ENCODE results near the gene BTBD17. TPM values are rescaled to one million over a fixed set of nuclear protein-coding genes. Genes with fewer than 3 reads are reported as not detected.

The BTBD17 gene
- total RNA-seq, 1 donor from 2014 or later = not detected

GRCh38 chr17:74373838-74374606 is 12.4 kb upstream of the BTBD17 start:
- no peak overlapping the region for H3K4me3 ChIP-seq (ENCODE audit: low read depth, low read length)
- FAIRE-seq (no peak), DNase-seq (ENCODE audit: low read depth) (no peak)
- no peak for TF ChIP-seq CTCF (IDR thresholded peaks at IDR 0.05; ENCODE audit: insufficient read depth, low read length, severe bottlenecking)
- H3K36me3 ChIP-seq (ENCODE audit: control insufficient read depth, insufficient read depth, low read length) = no peaks in the 10 kb centered on the region
- H3K27me3 ChIP-seq (ENCODE audit: control insufficient read depth, insufficient read depth, low read length) = peaks cover 3% of the 10 kb centered on the region

GRCh38 chr17:74372426-74372825 is 10.8 kb upstream of the BTBD17 start:
- TF ChIP-seq CTCF (IDR thresholded peaks at IDR 0.05; ENCODE audit: insufficient read depth, low read length, severe bottlenecking) = no peak
- H3K27me3 ChIP-seq (ENCODE audit: control insufficient read depth, insufficient read depth, low read length) = peaks cover 6% of the 10 kb centered on the region
- no peaks in the 10 kb centered on the region for H3K36me3 ChIP-seq (ENCODE audit: control insufficient read depth, insufficient read depth, low read length)
- no peak for DNase-seq (ENCODE audit: low read depth)
- no peak overlapping the region for H3K4me3 ChIP-seq (ENCODE audit: low read depth, low read length)
- FAIRE-seq = no peak

- no peak overlapping the region for H3K4me3 ChIP-seq (ENCODE audit: low read depth, low read length)
- FAIRE-seq (no peak), DNase-seq (ENCODE audit: low read depth) (no peak)
- H3K36me3 ChIP-seq (ENCODE audit: control insufficient read depth, insufficient read depth, low read length) = no peaks in the 10 kb centered on the region
- peaks cover 7% of the 10 kb centered on the region for H3K27me3 ChIP-seq (ENCODE audit: control insufficient read depth, insufficient read depth, low read length)
- no peak for TF ChIP-seq CTCF (IDR thresholded peaks at IDR 0.05; ENCODE audit: insufficient read depth, low read length, severe bottlenecking)
These were observed 10.0 kb upstream of the BTBD17 start for GRCh38 chr17:74371653-74372147.

GRCh38 chr17:74369665-74370490 is 8.2 kb upstream of the BTBD17 start:
- peaks cover 7% of the 10 kb centered on the region for H3K27me3 ChIP-seq (ENCODE audit: control insufficient read depth, insufficient read depth, low read length)
- no peak for FAIRE-seq

GRCh38 chr17:74369221-74369620 is 7.6 kb upstream of the BTBD17 start:
- Histone ChIP-seq H3K36me3 (ENCODE audit: control insufficient read depth, insufficient read depth, low read length) (no peaks in the 10 kb centered on the region), H3K27me3 (ENCODE audit: control insufficient read depth, insufficient read depth, low read length) (peaks cover 7% of the 10 kb centered on the region), H3K4me3 (ENCODE audit: low read depth, low read length) (no peak overlapping the region)
- FAIRE-seq (no peak), DNase-seq (ENCODE audit: low read depth) (no peak)
- no peak for TF ChIP-seq CTCF (IDR thresholded peaks at IDR 0.05; ENCODE audit: insufficient read depth, low read length, severe bottlenecking)

More at GRCh38 chr17:74369665-74370490, 8.2 kb upstream of the BTBD17 start:
- Histone ChIP-seq H3K4me3 (ENCODE audit: low read depth, low read length) (no peak overlapping the region), H3K36me3 (ENCODE audit: control insufficient read depth, insufficient read depth, low read length) (no peaks in the 10 kb centered on the region)
- TF ChIP-seq CTCF (IDR thresholded peaks at IDR 0.05; ENCODE audit: insufficient read depth, low read length, severe bottlenecking) = no peak
- DNase-seq (ENCODE audit: low read depth) = no peak

All from bronchial epithelial cell (primary cell).